ENCODE measurements around the gene ABCA9.

ABCA9 gene

GRCh38 chr17:69067274-69068047 is 6.7 kb upstream of the ABCA9 start:
- no peak for DNase-seq (ENCODE audit: low read depth, low spot score)

DNA sequence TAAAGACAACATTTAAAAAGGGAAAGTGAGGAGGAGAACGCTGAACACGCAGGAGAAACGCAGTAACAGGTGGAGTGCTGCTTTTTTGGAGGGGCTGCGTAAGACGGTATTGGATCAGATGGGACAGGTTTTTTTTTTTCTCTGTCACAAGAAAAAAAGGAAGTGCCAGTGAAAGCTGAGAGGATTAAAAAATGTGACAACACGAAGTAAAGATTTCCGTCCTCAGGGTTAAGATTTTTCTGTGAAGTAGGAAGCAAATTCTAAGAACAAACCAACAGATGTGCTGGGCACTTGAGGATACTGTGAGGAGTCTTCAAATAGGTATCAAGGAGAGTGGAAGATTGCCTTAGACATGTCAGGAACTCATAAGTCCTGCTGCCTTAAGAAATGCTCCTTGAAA is 5.8 kb upstream of the ABCA9 start:
- DNase-seq (ENCODE audit: low read depth, low spot score) = no peak

DNA sequence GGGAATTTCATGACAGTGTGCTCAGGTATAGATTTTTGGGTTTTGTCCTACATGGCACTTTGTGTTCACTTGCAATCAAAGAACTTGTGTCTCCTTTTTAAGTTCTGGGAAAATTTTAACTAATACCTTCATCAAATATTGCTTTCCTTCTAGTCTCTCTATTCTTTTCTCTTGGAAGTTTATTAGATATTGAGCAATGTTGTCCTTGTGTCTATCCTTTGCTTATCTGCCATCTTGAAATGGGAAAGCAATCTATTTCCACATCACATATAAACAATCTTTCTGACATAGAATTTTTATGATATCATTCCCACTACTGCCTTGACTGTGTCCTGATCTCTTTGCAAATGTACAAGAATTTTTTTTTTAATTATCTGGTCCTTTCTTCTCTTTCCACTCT is 4.4 kb upstream of the ABCA9 start:
- no peak for DNase-seq (ENCODE audit: low read depth, low spot score)

DNA sequence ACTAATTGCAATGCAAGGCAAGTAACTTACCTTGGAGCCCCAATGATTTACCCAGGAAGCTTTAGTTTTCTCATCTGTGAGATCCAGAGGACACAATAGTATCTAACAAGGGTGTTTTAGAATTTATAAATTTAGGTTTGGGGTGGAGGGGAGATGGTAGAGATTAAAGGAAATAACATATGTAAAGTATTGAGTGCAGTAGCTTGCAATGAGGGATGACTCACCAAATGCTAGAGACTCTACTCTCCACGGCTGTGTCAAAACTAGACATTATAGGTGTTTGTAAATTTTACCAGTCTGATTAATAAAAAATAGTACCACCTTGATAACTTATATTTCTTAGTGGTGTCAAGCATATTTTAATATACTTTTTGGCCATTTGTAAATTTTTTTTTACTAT is 3.7 kb upstream of the ABCA9 start:
- DNase-seq (ENCODE audit: low read depth, low spot score) = no peak

- DNase-seq (ENCODE audit: low read depth, low spot score) = no peak
Measured at GRCh38 chr17:69064001-69064400, 3.3 kb upstream of the ABCA9 start.

DNA sequence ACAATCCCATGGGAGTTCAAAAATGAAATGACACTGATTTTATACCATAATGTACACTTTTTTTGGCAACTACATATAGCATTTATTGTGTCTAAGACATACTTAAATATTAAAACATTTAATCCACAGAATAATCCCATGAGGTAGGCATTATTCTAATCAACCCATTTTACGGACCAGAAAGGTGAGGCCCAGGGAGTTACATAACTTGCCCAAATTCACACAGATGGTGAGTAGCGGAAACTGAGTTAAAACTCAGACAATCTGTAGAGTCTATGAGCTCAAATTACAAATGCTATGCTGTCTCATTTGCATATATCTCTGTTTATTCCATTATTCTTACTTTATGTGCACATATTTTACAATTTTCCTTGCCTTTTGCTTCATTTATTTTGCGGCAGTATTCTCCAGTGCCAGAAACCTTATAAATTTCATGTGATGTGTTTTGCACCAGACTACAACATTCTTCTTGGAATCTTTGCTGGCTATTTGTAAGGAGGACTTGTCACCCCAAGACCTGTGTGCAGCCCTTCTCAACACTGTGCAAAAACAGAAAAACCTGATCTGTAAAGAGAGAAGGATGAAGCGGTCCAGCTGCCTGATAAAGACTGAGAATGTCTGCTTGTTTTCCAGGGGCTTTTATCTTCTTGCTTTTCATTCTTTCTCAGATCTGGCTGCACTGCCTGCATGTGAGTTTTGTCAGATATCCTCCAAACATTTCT is 2.3 kb upstream of the ABCA9 start:
- no peak for DNase-seq (ENCODE audit: low read depth, low spot score)

DNA sequence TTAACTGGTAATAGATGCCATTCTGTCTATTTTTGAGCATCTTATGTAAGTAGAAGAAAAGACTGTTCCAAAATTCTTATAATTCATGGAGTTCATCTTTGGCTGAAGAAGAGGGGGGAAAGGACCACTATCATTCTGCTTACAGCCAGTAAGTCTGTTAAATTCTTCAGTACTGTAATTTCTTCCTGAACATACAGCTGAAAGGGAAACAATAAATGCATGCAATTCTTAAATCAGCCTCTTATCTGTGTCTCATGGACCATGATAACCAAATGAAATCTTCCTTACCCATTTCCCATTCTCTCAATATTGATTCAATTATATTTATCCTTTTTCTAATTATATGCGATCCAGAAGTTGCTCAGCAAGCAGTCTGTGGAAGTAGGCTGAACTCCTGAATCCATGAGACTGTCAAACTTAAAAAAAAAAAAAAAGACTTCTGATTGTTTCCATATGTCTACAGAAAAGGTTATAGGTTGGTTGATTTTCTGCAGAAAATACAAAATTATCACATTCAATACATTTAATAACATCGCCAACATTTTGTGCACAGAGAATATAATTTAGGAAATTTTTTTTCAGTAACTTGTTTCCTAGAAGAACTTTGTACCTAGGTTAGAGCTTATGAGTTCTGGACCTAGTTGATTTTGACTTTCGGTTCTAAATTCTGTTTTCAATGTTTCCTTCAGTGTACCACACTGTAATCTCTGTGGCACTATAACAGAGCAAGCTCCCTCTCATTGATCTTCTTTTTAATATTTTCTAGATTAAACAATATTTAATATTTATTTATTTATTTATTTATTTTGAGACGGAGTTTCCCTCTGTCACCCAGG is 1.2 kb upstream of the ABCA9 start:
- no peak for DNase-seq (ENCODE audit: low read depth, low spot score)

- DNase-seq (ENCODE audit: low read depth, low spot score) = no peak
Measured at GRCh38 chr17:69059458-69060175, 1.1 kb downstream of the ABCA9 start.

- DNase-seq (ENCODE audit: low read depth, low spot score) = no peak
Measured at GRCh38 chr17:69058165-69058564, 2.6 kb downstream of the ABCA9 start.

GRCh38 chr17:69057280-69057679 is 3.4 kb downstream of the ABCA9 start:
- no peak for DNase-seq (ENCODE audit: low read depth, low spot score)

DNA sequence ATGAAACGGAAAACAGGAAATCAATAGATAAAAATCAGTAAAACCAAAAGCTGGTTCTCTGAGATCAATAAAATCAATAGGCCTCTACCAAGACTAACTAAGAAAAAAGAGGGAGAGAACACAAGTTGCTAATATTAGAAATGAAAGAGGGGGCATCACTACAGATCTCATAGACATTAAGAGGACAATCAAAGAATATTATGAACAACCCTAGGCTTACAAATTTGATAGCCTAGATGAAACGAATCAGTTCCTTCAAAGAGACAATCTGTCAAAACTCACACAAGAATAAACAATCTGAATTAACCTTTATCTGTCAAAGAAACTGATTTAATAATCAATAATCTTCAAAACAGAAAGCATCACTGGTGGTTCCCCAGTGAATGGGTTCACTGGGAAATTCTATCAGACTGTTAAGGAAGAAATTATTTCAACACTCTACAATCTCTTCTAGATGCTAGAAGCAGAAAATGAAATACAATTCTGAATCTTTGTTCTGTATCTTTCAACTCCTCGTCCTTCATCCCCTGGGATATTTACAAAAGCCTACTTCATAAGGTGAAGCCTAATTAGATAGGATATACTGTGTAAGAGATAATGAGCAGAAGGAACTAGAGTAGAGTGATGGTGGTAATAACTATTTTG is 4.4 kb downstream of the ABCA9 start:
- no peak for DNase-seq (ENCODE audit: low read depth, low spot score)

DNA sequence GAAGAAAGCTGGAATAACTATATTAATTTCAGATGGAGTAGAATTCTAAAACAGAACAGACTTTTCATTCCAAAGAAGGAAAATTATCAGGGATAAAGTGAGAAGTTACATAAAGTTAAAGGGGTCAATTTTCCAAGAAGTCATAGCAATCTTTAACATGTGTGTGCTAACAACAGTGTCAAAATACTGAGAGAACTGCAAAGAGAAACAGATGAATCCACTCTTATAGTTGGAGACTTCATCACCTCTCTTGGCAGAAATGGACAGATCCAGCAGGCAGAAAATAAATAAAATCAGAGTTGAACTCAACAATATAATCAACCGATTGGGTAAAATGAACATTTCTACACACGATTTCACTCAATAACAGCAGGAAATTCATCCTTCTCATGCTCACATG is 5.4 kb downstream of the ABCA9 start:
- DNase-seq (ENCODE audit: low read depth, low spot score) = no peak

- no peak for DNase-seq (ENCODE audit: low read depth, low spot score)
Measured at GRCh38 chr17:69050999-69051775, 9.5 kb downstream of the ABCA9 start.

- DNase-seq (ENCODE audit: low read depth, low spot score) = no peak
Measured at GRCh38 chr17:69048634-69049033, 12.1 kb downstream of the ABCA9 start.

DNA sequence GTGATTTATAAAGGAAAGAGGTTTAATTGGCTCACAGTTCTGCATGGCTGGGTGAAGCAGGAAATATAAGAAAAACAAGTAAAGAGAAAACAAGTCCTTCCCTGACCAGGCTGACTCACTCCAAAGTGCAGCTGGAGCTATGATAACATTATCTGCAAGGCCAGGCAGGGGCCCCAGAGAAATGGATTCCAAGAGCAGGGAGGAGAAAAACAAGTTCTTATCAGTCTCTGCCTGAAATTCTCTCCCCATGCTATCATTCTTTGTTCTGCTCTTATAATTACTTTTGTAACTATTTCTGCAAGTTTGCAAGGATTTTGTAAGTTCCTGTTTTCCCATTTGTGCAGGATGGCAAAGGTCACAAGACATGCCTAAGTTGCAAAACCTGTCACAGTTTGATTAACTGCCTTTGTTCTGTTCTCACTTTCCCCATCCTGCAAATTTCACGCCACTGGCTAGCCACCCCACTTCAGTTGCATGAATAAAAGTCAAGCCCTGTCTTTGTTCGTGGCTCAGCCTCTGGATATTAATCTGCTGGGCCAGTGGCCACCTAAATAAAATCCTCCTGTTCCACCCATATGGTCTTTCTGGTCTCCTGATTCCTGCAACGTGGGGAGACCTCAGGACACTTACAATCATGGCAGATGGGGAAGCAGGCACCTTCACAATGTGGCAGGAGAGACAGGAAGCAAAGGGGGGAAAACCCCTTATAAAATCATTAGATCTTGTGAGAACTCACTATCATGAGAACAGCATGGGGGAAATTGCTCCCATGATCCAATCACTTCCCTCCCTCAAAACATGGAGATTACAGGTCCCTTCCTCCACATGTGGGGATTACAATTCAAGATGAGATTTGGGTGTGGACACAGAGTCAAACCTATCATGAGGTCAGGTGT is 13.1 kb downstream of the ABCA9 start:
- no peak for DNase-seq (ENCODE audit: low read depth, low spot score)

DNA sequence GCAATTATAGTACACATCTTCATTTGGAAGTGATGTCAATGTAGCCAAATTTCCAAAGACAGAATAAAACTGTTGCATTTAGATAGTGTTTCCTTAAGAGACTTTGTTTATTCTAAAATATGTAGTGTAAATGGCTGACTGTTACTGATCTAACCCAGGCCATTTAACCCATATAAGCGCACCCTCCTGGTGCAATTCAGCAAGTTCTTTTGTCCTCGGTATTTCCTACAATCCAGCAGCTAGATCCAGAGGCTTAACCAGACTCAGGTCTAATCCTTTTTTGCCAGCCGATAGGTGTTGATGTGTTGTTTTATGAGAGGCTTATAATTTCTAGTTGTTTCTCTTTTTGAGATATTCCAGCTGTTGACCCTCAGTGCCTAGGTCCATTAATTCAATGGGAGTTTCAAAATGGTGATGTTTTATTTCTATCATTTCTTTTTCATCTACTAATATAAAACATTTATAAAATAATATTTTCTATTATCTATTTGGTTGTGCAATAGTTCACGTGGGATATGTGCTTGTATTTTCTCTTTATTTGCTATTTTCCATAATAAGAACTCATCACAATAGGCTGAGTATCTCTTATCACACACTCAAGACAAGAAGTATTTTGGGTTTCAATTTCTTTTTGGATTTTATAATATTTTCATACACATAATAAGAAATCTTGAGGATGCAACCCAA is 14.5 kb downstream of the ABCA9 start:
- no peak for DNase-seq (ENCODE audit: low read depth, low spot score)

- no peak for DNase-seq (ENCODE audit: low read depth, low spot score)
Measured at GRCh38 chr17:69045646-69046045, 15.1 kb downstream of the ABCA9 start.

GRCh38 chr17:69044371-69044770 is 16.4 kb downstream of the ABCA9 start:
- DNase-seq (ENCODE audit: low read depth, low spot score) = no peak
